ENCODE measurements around the gene VAV3. TPM values are rescaled to one million over a fixed set of nuclear protein-coding genes. Genes with fewer than 3 reads are reported as not detected.

The VAV3 gene
- total RNA-seq, 1 experiment from 2014 or later, result 38.2 TPM

DNA sequence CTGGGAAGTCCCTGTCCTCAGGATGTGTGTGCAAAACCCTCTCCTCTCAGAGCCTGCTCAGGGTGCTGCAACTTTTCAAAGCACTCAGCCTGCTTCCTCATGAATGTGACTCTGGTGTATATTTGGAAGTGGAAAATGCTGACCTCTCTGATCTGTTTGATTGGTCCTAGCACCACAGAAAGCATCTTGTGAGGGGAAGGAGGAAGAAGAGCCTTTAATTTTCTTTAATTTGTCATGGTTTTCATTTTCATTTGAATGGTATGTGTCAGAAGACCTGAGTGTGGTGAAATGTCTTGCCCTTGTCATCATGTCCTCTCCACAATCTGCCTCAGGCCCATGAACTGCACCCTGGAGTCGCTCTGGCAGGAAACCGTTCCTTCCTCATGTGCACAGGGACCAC, 440.7 kb downstream of the VAV3 start:
- Mint-ChIP-seq H3K4me1 (ENCODE audit: low read depth, unreplicated experiment) (no peaks in the 10 kb centered on the region), H3K36me3 (ENCODE audit: insufficient read depth, unreplicated experiment) (no peaks in the 10 kb centered on the region), H3K27ac (ENCODE audit: unreplicated experiment) (no peak overlapping the region), H3K4me3 (ENCODE audit: low read depth, unreplicated experiment) (no peak overlapping the region), H3K9me3 (ENCODE audit: low read depth, unreplicated experiment) (peaks cover 6% of the 10 kb centered on the region), H3K27me3 (ENCODE audit: unreplicated experiment) (no peaks in the 10 kb centered on the region)
- no peak for DNase-seq
- CTCF ChIA-PET, result no interaction called here
- no TSS peak for BruUV-seq (replicated peaks)
- TF ChIP-seq, protein P1, sequence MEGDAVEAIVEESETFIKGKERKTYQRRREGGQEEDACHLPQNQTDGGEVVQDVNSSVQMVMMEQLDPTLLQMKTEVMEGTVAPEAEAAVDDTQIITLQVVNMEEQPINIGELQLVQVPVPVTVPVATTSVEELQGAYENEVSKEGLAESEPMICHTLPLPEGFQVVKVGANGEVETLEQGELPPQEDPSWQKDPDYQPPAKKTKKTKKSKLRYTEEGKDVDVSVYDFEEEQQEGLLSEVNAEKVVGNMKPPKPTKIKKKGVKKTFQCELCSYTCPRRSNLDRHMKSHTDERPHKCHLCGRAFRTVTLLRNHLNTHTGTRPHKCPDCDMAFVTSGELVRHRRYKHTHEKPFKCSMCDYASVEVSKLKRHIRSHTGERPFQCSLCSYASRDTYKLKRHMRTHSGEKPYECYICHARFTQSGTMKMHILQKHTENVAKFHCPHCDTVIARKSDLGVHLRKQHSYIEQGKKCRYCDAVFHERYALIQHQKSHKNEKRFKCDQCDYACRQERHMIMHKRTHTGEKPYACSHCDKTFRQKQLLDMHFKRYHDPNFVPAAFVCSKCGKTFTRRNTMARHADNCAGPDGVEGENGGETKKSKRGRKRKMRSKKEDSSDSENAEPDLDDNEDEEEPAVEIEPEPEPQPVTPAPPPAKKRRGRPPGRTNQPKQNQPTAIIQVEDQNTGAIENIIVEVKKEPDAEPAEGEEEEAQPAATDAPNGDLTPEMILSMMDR (IDR thresholded peaks at IDR 0.05; ENCODE audit: unreplicated experiment), result no peak
- intact Hi-C loops (cut with micrococcal nuclease; ENCODE audit: unreplicated experiment), result no loop called here

DNA sequence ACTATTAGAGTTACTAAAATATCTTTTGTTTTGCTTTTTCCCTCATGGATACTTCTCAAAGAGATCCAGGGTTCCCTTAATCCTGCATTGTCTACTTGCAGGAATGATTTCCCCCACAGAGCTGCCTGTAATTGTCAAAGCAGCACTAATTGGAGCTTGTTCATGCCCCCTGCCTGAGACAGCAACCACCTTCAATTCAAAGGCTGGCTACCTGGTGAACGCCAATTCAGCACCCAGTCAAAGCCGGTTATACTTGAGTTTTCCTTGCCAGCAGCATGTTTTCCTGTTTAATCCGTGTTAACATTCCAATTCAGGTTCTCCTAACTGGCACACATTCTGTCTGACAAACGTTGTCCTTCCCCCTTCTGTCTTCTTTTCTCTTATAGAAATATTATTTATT, 441.2 kb downstream of the VAV3 start:
- H3K9me3 Mint-ChIP-seq (ENCODE audit: low read depth, unreplicated experiment), result peaks cover 6% of the 10 kb centered on the region

DNA sequence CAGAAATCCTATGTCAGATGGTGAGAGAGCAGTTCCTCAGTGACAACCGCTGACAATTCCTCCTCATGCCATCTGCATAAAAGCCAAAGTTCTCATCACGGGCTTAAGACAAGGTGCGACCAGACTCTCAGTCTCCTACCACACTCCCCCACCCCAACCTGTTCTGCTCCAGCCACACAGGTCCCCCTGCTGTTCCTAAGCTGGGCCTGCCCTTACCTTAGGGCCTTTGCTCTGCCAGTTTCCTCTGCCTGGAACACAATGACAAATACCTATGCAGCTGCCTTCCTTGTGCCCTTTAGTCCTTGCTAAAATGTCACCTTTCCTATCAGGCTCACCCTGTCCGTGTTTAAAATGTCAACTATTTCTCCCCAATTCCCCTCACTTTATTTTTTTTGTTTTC, 441.9 kb downstream of the VAV3 start:
- Mint-ChIP-seq H3K4me3 (ENCODE audit: low read depth, unreplicated experiment) (no peak overlapping the region), H3K27me3 (ENCODE audit: unreplicated experiment) (no peaks in the 10 kb centered on the region), H3K27ac (ENCODE audit: unreplicated experiment) (no peak overlapping the region), H3K9me3 (ENCODE audit: low read depth, unreplicated experiment) (peaks cover 6% of the 10 kb centered on the region), H3K4me1 (ENCODE audit: low read depth, unreplicated experiment) (no peaks in the 10 kb centered on the region), H3K36me3 (ENCODE audit: insufficient read depth, unreplicated experiment) (no peaks in the 10 kb centered on the region)
- TF ChIP-seq, protein P1 (IDR thresholded peaks at IDR 0.05; ENCODE audit: unreplicated experiment), result no peak
- CTCF ChIA-PET, result interaction anchor here (0.5 kb wide), 1 partner anchor 281 kb away, joined by 4 read pairs; no protein-coding TSS in a partner anchor
- DNase-seq, result no peak
- intact Hi-C loops (cut with micrococcal nuclease; ENCODE audit: unreplicated experiment), result no loop called here
- no TSS peak for BruUV-seq (replicated peaks)

More for the DNA sequence above, 441.2 kb downstream of the VAV3 start:
- TF ChIP-seq, protein P1 (IDR thresholded peaks at IDR 0.05; ENCODE audit: unreplicated experiment), result no peak
- DNase-seq, result no peak
- intact Hi-C loops (cut with micrococcal nuclease; ENCODE audit: unreplicated experiment), result no loop called here
- Mint-ChIP-seq H3K27me3 (ENCODE audit: unreplicated experiment) (no peaks in the 10 kb centered on the region), H3K4me3 (ENCODE audit: low read depth, unreplicated experiment) (no peak overlapping the region), H3K27ac (ENCODE audit: unreplicated experiment) (no peak overlapping the region), H3K36me3 (ENCODE audit: insufficient read depth, unreplicated experiment) (no peaks in the 10 kb centered on the region), H3K4me1 (ENCODE audit: low read depth, unreplicated experiment) (no peaks in the 10 kb centered on the region)
- BruUV-seq (replicated peaks), result no TSS peak
- CTCF ChIA-PET, result no interaction called here

Small RNAs within 50 kb of the gene (microRNA-seq; reads per million reads assigned to microRNA genes)
- gene MIR7852, result not detected

Other genes starting within 250 kb of the VAV3 start
- 40.7 and 41.0 TPM in 2 replicates for gene SLC25A24, start 235.2 kb upstream of the VAV3 start, total RNA-seq (2022)

Measured in Calu3 (cell line).